COLO668 (cell line): ENCODE data around the gene KRTAP21-3.
"Not testable (repeated sequence)": the region's sequence is repeated elsewhere in the genome, so short reads cannot be mapped to it uniquely, and the experiment has no call there.

Source experiments
- DNase-seq: peaks from one replicate; lab custom pipeline; 2025; ENCODE audit not compliant: unreplicated experiment; lab: John Stamatoyannopoulos, UW

Gene KRTAP21-3

GRCh38 chr21:30718239-30718909, at the start of gene KRTAP21-3:
Gene KRTAP21-3, minus strand, starts transcription at chr21:30718777. Its CDS starts 18 bp downstream, at chr21:30718759.
- DNase-seq: no peak

GRCh38 chr21:30760776-30761175, 42.2 kb upstream of the KRTAP21-3 start:
- DNase-seq: no peak

GRCh38 chr21:30758306-30758705, 39.7 kb upstream of the KRTAP21-3 start:
- DNase-seq: no peak

GRCh38 chr21:30755328-30755727, 36.8 kb upstream of the KRTAP21-3 start, which contains the start of gene KRTAP21-1:
Gene KRTAP21-1, minus strand, starts transcription at chr21:30755428. Its CDS starts 50 bp downstream, at chr21:30755378.
- not testable (repeated sequence) for DNase-seq

- DNase-seq: no peak
Measured at GRCh38 chr21:30747159-30747558, 28.6 kb upstream of the KRTAP21-3 start, which contains the start of gene KRTAP21-2. Gene KRTAP21-2, minus strand, starts transcription at chr21:30747259. Its CDS starts 57 bp downstream, at chr21:30747202.

GRCh38 chr21:30740462-30740861, 21.9 kb upstream of the KRTAP21-3 start:
- no peak for DNase-seq

GRCh38 chr21:30733026-30733425, 14.4 kb upstream of the KRTAP21-3 start:
- no peak for DNase-seq

- no peak for DNase-seq
Measured at GRCh38 chr21:30726726-30727125, 8.1 kb upstream of the KRTAP21-3 start.

- DNase-seq: no peak
Measured at GRCh38 chr21:30719401-30719800, 824 bp upstream of the KRTAP21-3 start.

GRCh38 chr21:30717105-30717504, 1.5 kb downstream of the KRTAP21-3 start:
- no peak for DNase-seq

GRCh38 chr21:30714946-30715345, 3.6 kb downstream of the KRTAP21-3 start:
- DNase-seq: no peak

GRCh38 chr21:30714456-30714855, 4.1 kb downstream of the KRTAP21-3 start:
- no peak for DNase-seq

- no peak for DNase-seq
Measured at GRCh38 chr21:30713766-30714165, 4.8 kb downstream of the KRTAP21-3 start.

- no peak for DNase-seq
Measured at GRCh38 chr21:30710499-30710898, 8.1 kb downstream of the KRTAP21-3 start.

- DNase-seq: no peak
Measured at GRCh38 chr21:30707409-30707808, 11.2 kb downstream of the KRTAP21-3 start.

- no peak for DNase-seq
Measured at GRCh38 chr21:30695956-30696355, 22.6 kb downstream of the KRTAP21-3 start.

GRCh38 chr21:30689822-30690221, 28.8 kb downstream of the KRTAP21-3 start:
- no peak for DNase-seq

GRCh38 chr21:30684506-30684905, 34.1 kb downstream of the KRTAP21-3 start:
- DNase-seq: no peak

GRCh38 chr21:30680586-30680985, 38.0 kb downstream of the KRTAP21-3 start:
- DNase-seq: no peak

- DNase-seq: no peak
Measured at GRCh38 chr21:30676737-30677136, 41.8 kb downstream of the KRTAP21-3 start.

GRCh38 chr21:30674312-30674711, 44.3 kb downstream of the KRTAP21-3 start:
- DNase-seq: no peak

- DNase-seq: no peak
Measured at GRCh38 chr21:30672985-30673650, 45.5 kb downstream of the KRTAP21-3 start.
